ENCODE measurements around the gene RFX3. TPM values are rescaled to one million over a fixed set of nuclear protein-coding genes. Genes with fewer than 3 reads are reported as not detected.

Gene RFX3
- total RNA-seq, 1 experiment from 2014 or later: 9.9 TPM

DNA sequence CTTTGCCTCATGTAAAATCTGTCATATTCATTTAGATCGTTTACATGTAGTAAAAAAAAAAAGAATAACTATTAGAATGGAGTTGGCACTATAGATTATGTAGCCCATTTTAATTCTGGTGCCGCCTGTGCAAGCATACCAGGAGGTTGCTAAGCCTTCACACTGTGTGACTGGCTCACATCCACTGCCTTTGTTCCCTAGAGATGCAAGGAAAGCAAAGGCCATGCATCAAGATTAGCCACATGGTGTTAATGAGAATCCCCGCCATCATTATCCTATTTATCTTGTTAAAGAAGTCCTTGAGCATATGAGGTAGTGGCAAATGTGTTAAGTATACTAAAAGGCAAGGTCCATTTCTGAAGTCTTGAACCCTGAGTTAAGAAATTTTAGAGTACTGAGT is 279.6 kb downstream of the RFX3 start:
- Mint-ChIP-seq H3K27me3 (ENCODE audit: low read depth) (no peaks in the 10 kb centered on the region), H3K27ac (peak overlapping the region in 1 of 3 experiments; percentile 45; a peak in 1 of 7 replicates), H3K4me3 (no peak overlapping the region), H3K36me3 (ENCODE audit: insufficient read depth in 1 of 3, low read depth in 3 of 3) (no peaks in the 10 kb centered on the region; a peak in 3 of 7 replicates), H3K9me3 (no peaks in the 10 kb centered on the region), H3K4me1 (peaks cover 11 to 12% of the 10 kb centered on the region in 2 experiments)
- H4K5ac ChIP-seq (ENCODE audit: insufficient read length, low read depth, low read length): no peak overlapping the region
- H3K27me3 ChIP-seq (ENCODE audit: insufficient read depth, low read length): no peaks in the 10 kb centered on the region
- H3K23ac ChIP-seq (ENCODE audit: insufficient read length, low read depth, low read length): no peak overlapping the region
- H2BK12ac ChIP-seq (ENCODE audit: insufficient read length, low read depth, low read length): no peak overlapping the region
- H3K9me3 ChIP-seq (ENCODE audit: control insufficient read depth, low read depth, low read length): no peaks in the 10 kb centered on the region
- no peak overlapping the region for H2BK20ac ChIP-seq (ENCODE audit: low read depth, low read length, poor library complexity, severe bottlenecking)
- TF ChIP-seq, protein P1, sequence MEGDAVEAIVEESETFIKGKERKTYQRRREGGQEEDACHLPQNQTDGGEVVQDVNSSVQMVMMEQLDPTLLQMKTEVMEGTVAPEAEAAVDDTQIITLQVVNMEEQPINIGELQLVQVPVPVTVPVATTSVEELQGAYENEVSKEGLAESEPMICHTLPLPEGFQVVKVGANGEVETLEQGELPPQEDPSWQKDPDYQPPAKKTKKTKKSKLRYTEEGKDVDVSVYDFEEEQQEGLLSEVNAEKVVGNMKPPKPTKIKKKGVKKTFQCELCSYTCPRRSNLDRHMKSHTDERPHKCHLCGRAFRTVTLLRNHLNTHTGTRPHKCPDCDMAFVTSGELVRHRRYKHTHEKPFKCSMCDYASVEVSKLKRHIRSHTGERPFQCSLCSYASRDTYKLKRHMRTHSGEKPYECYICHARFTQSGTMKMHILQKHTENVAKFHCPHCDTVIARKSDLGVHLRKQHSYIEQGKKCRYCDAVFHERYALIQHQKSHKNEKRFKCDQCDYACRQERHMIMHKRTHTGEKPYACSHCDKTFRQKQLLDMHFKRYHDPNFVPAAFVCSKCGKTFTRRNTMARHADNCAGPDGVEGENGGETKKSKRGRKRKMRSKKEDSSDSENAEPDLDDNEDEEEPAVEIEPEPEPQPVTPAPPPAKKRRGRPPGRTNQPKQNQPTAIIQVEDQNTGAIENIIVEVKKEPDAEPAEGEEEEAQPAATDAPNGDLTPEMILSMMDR (conservative IDR thresholded peaks at IDR 0.05): no peak
- H3K23me2 ChIP-seq (ENCODE audit: insufficient read length, low read depth, low read length, poor library complexity, severe bottlenecking): no peaks in the 10 kb centered on the region
- H3K9ac ChIP-seq (ENCODE audit: extremely low read depth, insufficient read length, low read length): no peak overlapping the region
- H3K4me1 ChIP-seq (ENCODE audit: insufficient read depth, low read length): no peaks in the 10 kb centered on the region
- H4K91ac ChIP-seq (ENCODE audit: insufficient read length, low read depth, low read length): no peak overlapping the region
- H2AK5ac ChIP-seq (ENCODE audit: insufficient read length, low read length): no peak overlapping the region
- H2AFZ ChIP-seq (ENCODE audit: low read length): no peak overlapping the region
- DNase-seq: no peak
- H3K27ac ChIP-seq (ENCODE audit: insufficient read length, low read depth, low read length): no peak overlapping the region
- no peak overlapping the region for H2BK15ac ChIP-seq (ENCODE audit: low read depth, low read length)
- H3K18ac ChIP-seq (ENCODE audit: insufficient read length, low read depth, low read length): no peak overlapping the region
- no peak overlapping the region for H3K56ac ChIP-seq (ENCODE audit: insufficient read length, low read depth, low read length)
- WGBS (ENCODE audit: extremely low coverage, insufficient read length, low lambda C conversion rate): no CpG with 5 or more reads among the region's 3 CpGs
- H3K4ac ChIP-seq (ENCODE audit: low read depth, low read length): no peak overlapping the region
- H4K8ac ChIP-seq (replicated peaks; ENCODE audit: insufficient read length, low read depth, low read length): no peak overlapping the region
- no peaks in the 10 kb centered on the region for H3K79me2 ChIP-seq (ENCODE audit: insufficient read depth, low read length)
- H3K79me1 ChIP-seq (ENCODE audit: insufficient read depth, low read depth, low read length, poor library complexity, severe bottlenecking): no peaks in the 10 kb centered on the region
- H3K4me2 ChIP-seq (ENCODE audit: insufficient read depth, insufficient read length, low read length): no peak overlapping the region
- no peak overlapping the region for H2BK120ac ChIP-seq (ENCODE audit: low read depth, low read length, poor library complexity, severe bottlenecking)
- H4K20me1 ChIP-seq (ENCODE audit: control insufficient read depth, insufficient read depth, insufficient read length): no peaks in the 10 kb centered on the region
- no peak overlapping the region for H2BK5ac ChIP-seq (ENCODE audit: insufficient read length, low read length)
- H3K14ac ChIP-seq (ENCODE audit: insufficient read depth, low read length): no peak overlapping the region
- no peak overlapping the region for H3T11ph ChIP-seq (ENCODE audit: low read length)

All from H9 (cell line).